HG03280 (cell line): ENCODE measurements around the gene L3MBTL3.
A peak's percentile ranks its signal among the peaks of the same experiment; 100 is the strongest.
"Not testable (repeated sequence)": the region's sequence is repeated elsewhere in the genome, so short reads cannot be mapped to it uniquely, and the experiment has no call there.

Experiments used
- ATAC-seq: cut with Tn5 transposase; IDR thresholded peaks from one replicate; pipeline ENCODE4 v1.9.1; 2021; ENCODE audit warnings: mild to moderate bottlenecking, moderate library complexity; ENCODE audit not compliant: unreplicated experiment

Gene L3MBTL3

DNA sequence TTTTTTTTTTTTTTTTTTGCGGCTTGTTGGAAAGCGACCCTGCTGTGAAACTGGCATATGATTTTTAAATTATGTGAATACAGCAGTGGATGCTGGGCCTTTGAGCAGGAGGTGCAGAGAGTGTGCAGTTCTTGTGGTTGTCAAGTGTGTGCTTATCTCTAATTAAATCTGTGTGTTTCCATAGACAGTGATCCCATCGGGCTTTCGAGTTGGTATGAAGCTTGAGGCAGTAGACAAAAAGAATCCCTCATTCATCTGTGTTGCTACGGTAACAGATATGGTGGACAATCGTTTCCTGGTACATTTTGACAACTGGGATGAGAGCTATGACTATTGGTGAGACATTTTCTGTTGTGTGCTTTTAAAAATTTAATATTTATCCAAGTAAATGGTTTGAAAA is 52.4 kb downstream of the L3MBTL3 start:
- ATAC-seq: no peak

DNA sequence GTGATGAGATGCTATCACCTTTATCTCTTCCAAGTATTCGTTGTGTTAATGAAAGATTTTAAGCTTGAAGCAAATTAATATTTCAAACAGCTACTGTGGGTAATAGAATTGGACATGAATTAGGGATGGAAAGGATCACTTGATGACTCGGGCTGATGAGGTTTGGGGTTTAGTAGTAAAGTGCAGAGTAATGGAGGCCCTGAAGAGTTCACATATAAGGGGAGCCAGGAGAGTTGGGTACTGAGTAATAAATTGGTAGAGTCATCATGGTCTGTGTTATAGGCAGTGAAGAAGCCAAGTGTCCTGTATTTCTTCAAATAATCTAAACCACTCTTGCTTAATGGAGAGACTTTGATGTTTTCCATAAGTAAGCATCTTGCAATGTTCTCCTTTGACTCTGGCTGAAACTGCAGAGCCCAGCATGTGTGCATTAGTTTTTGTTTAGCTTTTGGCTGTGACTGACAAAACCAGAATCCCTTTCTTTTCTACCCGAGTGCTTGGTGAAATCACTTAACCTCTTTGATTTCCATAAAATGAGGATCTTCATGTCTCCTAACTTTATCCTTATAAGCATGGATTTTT is 57.6 kb downstream of the L3MBTL3 start:
- ATAC-seq: no peak

DNA sequence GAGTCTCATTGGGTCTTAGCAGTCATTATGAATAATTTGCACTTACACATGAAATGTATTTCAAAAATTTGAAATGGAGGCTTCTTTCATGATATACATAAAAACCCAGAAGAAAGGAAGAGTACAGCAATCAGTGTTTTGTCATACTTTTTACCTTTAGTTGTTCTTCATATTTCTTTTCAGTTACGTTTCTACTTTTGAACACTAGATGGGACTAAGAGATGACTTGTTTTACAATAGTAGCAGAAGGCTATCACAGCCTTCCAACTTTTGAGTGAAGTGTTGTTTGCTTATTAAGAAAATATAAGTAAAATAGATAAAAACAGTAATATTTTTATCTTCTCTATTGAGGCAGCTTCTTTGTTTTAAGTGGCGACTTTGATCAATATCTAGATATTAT is 58.1 kb downstream of the L3MBTL3 start:
- ATAC-seq: no peak

DNA sequence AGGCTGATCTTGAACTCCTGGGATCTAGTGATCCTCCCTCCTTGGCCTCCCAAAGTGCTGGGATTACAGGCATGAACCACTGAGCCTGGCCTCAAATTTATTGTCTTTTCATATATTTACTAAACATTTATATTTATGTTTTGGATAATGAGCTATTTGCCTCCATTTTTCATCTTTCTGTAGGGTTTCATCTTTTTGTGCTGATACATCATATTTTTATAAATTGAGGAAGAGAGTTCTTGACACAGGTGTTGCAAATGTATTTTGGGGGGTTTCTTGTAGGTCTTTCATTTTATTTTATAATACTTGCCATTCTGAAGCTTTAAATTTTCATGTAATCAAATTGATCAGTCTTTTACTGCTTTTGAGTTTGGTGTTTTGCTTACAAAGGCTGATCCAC is 72.4 kb downstream of the L3MBTL3 start:
- ATAC-seq: no peak

DNA sequence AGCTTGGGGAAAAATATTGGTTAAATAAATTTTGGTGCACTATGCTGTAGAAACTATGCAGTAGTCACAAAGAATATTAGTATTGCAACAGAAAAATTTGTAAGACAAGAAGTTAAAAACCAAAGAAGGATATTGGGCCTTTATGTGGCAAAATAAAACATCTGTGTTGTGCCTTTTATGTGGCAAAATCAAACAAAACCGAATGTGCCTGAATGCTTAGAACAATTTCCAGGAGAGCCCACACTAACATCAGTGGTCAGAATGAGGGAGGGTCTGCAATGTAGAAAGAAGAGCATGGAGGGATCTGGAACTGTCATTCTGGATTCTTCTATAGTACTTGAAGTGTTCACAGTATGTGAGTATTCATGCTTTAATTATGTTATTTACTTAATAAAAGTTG is 75.2 kb downstream of the L3MBTL3 start:
- no peak for ATAC-seq

DNA sequence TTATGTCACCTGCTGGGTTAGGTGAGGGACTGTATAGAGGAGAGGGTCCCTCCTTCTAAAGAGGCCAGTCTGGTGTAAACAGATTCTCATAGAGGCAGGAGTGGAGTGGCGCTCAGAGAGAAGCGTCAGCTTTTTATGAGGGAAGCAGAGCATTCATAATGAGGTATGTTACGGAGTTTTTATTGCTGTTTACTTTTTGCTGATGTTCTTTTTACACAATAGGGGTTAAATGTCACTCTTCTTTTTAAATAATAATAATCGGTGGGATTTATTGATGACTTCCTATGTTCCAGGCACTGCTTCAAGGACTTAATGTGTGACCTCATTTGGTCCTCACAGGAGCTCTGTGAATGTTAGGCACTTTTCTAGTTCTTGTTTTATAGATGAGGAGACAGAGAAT is 79.9 kb downstream of the L3MBTL3 start:
- no peak for ATAC-seq

DNA sequence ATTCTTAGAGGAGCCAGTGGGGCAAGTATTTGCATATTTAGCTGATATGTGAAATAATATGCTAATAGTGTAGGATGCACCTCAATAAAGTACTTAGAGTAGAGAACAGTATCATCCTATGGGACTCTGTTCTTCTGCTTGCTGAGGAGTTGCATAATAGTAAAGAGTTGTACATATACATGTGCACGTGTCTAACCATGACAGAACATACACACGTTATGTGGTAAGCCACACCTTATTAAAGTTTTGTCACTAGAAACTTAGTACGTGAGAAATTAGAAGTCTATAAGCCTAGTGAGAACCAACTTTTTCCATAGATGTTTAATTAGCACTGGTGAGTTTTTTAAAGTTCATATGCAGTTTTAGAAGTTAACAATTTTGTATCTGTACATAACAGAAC is 80.7 kb downstream of the L3MBTL3 start:
- ATAC-seq: no peak

DNA sequence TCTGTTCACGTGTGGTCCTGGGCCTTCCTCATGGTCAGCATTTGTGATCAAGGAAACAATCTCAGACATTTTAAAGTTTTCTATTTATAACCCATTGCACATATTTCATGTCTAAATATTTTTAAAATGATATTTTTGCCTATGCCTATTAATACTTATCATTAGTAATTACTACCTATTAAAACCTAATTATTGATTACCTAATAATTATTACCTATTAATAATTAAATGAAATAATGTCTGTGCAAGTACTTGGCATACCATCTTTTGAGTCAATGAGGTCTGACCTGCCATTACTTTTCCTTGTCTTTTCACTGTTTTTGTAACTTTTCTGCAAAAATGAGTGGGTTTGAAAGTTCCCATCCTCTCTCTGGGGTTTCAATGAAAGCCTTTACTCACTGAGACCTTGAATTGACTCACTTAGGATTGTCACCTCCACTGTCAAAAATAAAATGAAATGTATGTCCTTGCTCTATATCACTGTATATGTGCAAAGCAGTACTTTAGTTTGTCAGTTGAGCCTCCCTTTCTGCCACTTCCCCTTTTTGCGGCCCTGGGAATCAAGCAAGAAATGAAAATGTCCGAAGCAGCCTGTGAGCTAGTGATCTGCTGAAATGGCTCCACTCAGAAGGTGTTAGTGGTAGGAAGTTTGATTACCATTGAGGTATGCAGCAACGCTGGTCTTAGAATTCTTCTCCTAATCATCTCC is 87.8 kb downstream of the L3MBTL3 start:
- peak; percentile 83 for ATAC-seq

DNA sequence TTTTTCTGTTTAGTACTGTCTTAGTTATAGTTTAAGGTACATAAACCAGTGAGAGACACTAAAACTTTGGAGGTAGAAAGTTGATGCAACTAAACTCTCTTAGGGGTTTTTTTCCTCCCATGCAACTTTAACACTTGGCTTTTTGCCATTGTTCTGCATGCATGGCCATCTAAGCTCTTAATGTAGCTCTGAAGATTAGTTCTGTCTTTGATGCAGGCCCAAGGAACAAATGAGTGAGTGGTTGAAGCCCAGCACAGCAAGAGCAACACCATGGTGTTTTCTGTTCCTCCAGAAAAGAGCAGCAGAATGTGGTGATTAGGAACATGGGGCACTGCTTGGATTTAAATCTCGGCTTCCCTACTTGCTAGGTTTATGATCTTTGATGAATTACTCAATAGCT is 89.3 kb downstream of the L3MBTL3 start:
- ATAC-seq: no peak

DNA sequence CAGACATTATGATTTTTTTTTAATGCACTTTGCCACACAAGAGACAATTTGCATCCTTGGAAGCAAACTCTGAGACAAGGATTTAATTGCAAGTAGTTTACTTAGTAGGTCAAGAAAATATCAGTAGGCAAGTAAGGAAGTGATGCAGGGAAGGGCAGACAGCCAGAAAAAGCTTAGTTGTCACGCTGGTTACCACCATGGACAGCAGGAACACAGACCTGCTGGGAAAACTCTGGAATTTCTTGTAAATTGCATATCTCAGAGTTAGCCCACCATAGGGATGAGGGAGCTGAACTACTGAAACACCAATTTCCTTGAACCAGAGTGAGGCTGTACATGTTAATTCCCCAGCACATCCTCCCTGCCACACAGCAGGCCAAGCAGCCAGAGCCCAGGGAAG is 92.7 kb downstream of the L3MBTL3 start:
- no peak for ATAC-seq

DNA sequence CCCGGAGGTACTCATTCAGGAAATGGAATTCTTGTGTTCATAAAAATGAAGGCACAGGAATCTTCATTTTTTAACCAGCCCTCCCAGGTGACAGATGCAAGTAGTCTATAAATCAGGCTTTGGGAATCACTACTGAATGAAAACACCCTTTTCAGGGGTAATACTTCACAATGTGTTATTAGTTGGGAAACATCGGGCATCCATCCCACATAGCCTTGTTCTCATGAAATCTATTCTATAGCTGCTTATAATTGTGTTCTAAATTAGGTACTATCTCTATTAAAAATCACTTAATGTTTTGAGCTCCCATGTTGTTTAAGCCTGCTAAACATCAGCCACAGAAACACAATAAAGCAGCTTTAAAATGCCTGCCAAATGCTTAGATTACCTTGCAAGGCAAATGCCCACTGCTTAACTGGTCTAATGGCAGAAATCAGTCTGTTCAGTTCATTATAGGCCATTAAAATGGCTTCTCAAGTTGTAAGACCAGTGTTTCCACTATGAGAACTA is 94.9 kb downstream of the L3MBTL3 start:
- no peak for ATAC-seq

DNA sequence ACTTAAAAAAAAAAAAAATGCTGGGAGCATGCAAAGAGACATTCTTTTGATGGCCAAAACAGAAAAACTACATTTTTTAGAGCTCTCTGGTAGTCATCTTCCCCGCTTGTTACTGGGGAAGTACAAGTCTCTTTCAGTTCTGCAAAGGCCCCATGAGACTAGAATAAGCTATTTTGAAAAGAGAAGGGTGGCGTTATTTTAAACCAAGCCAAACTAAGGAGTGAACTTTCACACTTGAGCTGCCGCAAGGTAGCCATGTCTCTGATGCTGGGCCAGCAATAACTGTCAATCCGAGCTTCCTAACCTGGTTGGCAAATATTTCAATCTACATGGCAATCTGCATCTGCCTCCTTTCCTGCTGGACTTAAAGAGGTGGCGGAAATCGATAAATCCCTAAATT is 96.7 kb downstream of the L3MBTL3 start:
- ATAC-seq: peak; percentile 83

DNA sequence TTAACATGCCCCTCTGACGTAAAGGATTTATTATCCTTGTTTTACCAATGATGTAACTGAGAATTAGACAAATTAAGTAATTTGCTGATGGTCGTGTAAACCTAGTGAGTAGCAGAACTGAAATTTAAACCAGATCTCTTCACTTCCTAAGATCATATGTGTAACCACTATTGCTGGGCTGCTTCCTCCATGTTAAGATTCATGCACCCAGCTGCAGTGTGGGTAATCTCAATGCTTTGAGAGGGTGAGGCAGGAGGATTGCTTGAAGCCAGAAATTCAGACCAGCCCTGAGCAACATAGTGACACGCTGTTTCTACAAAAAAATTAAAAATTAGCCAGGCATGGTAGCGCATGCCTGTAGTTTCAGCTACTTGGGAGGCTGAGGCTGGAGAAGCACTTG is 97.9 kb downstream of the L3MBTL3 start:
- no peak for ATAC-seq

DNA sequence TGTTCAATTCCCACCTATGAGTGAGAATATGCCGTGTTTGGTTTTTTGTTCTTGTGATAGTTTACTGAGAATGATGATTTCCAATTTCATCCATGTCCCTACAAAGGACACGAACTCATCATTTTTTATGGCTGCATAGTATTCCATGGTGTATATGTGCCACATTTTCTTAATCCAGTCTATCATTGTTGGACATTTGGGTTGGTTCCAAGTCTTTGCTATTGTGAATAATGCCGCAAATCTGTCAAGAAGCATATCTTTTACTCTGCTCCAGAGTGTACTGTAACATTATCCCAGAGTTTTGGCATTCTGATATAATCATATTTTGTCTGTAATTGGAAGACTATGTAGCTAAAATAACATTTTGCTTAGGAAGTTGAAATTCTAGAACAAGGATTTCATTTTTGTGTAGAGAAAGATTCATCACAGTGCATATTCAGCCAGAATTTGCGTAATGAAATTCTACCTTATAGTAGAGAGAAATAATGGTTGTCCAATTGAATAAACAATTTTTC is 98.9 kb downstream of the L3MBTL3 start:
- not testable (repeated sequence) for ATAC-seq

DNA sequence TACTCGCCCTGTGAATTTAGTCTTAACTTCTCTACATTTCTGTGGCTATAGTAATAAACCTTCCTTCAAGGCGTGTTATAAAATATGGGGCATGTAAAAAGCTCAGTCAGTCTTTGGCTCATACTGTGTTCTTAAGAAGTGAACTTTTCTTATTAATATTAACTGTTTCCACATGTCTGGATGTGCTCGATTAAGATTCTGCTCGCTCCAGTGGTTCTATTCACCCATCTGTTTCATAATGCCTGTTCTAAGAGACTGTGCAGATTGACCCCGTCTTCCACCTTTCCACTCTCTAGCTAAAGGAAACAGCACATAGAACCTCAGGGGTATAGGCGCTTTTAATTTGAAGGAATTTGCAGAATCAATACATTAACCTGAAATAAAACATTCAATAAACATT is 99.9 kb downstream of the L3MBTL3 start:
- no peak for ATAC-seq

DNA sequence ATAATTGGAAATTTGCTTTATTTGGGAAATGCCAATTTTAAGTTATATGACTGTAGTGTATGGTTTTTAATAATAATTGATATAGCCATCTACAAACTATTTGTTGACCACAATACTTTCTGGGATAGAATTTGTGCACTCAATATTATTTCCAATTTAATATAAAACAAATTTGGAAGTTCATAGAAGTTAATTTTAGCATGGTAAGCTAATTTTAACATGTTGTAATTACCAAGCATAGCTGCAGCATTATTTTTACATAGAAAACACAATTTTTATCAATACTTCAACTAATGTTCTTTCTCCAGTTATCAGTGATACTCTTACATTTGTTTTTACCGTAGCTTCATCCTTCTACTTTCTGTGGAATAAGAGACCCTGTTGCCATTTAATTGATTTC is 100.8 kb downstream of the L3MBTL3 start:
- ATAC-seq: no peak

DNA sequence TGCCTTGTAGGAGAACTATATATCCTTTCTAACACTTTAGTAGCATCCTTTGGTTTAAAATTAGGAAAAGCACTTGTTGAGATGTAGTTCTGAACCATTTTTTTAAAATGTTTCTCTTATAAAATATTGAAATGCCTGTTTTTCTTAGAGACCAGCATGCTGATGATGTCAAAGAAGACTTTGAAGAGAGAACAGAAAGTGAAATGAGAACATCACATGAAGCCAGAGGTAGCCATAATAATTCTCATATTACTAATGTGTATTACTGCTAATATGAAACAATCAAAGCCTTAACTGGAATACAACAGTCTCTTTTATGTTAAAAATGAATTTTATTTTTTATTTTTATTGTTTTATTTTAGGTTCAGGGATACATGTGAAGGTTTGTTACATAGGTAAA is 102.3 kb downstream of the L3MBTL3 start:
- no peak for ATAC-seq

DNA sequence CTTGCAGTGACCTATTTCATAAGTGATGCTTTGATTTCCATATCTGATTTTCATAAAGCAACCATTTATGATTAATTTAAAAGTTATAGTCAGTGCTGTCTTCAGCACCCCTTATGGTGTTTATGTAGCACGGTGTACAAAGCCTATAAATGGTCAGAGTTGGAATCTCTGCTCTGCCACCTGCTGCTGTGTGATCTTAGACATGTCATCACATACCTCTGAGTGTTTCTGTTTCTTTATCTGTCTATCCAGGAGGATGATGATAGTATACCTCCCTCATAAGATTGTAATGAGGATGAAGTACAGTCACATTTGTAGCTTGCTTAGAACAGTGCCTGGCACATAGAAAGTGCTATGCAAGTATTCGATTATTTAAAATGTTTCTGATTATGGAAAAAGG is 103.9 kb downstream of the L3MBTL3 start:
- ATAC-seq: no peak

DNA sequence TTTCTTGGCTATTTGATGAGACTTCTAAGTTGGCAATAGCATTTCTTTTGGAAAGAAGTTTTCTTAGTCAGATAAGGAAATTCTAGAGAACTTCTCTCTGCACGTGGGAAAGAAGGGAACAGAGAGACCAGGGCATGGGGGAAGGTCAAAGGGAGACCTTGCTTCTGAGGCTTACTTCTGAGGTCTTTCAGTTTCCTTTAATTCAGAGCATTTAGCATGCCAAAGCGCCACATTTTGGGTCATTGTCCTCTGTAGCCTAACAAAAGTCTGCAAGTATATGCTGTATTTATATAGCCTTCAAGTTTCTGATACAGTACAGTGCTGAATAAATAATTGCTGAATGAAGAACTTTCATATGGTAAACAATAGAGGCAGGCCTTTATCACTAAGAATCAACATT is 108.8 kb downstream of the L3MBTL3 start:
- no peak for ATAC-seq

DNA sequence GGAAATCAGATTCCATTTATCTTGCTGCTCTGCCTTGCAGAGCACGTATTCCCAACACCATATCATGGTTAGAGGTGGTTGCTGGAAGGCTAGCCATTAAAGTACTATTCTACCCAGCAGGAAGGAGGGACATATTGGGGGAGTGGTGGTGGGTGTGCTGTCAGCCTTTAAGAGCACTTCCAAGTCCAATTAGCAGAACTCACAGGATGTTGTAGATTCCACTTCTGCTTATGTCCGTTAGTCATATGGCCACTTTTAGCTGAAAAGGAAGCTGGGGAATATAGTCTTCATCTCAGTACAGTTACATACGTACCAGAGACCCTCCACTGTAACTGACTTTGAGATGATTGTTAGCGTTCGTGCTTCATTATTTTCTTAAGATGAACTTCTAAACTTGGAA is 109.9 kb downstream of the L3MBTL3 start:
- no peak for ATAC-seq

DNA sequence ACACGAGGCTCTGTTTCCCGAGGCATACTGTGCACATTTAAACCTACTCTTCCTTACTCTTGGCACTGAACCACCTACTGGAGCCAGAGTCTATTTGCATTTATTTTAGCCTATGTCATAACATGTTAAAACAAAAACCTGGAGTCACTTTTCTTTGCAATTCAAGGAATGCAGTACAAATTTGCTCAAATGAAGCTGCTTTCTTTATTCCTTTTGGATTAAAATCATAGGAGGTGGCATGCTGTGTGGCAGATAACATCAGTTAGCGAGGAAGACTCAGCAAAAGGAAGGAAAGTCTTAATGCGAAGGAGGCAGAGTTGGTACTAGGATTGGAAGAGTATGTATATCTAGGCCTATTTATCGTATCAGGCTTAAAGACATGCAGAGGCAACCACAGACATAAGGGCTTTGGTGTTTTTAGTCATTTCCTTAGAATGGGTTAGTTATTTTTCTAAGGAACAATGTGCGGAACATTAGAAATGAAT is 111.4 kb downstream of the L3MBTL3 start:
- ATAC-seq: no peak

DNA sequence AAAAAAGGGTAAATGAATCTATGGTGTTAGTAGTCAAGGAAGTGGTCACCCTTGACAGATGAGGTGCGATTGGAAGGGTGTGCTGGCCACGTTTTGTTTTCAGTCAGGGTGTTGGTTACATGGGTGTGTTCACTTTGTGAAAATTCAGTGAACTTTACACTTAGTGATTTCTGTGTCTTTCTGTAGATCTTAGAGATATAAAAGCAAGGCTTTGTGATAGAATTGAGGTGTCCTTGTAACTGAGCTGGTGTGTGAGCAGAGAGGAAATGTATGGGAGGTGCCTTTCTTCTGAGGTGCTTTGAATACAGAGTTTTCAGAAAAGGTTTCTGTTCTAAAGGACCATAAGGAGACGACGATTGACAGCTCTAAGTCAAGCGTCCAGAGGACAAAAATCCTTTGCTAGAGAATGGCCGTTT is 113.9 kb downstream of the L3MBTL3 start:
- ATAC-seq: peak; percentile 78
